ENCODE measurements around the gene RSRC1.
"Not testable (repeated sequence)": the region's sequence is repeated elsewhere in the genome, so short reads cannot be mapped to it uniquely, and the experiment has no call there.

The RSRC1 gene

GRCh38 chr3:158333736-158334135, 223.8 kb downstream of the RSRC1 start:
- no peak for DNase-seq

DNA sequence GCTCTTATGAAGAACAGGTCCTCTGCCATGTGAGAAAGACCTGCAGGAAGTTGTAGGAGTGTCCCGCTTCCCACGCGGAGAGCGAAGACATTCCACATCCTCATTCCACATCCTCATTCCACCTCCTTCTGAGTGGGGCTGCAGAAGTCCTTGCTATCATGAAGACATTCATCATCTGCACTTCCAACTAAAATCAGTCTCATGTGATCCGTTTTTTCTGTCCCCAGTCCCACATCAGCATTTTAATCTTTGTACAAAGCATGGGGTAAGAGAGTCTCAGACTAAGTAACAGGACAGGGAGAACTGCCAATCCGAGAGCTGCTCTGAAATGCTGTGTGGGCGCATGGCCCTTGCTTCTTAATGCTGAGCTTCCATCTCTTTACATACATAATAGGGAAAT, 227.2 kb downstream of the RSRC1 start:
- DNase-seq: no peak

DNA sequence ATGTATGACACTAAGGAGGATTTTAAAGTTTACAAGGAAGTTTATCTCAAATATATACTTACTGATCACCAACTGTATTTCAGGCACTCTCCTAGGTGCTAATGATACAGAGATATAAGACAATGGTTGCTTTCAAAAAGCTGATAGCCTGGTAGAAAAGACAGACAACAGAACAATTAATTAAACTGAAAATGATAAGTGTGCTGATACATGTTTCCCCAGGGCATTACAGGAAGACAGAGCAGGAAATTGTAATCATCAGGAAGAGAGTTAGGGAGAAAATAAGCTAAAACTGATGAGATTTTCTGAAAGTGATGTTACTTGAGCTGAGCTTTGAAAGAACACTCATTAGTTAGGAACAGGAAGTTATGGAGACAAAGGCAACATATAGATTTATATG, 229.7 kb downstream of the RSRC1 start:
- no peak for DNase-seq

GRCh38 chr3:158340951-158341350, 231.1 kb downstream of the RSRC1 start:
- DNase-seq: not testable (repeated sequence)

DNA sequence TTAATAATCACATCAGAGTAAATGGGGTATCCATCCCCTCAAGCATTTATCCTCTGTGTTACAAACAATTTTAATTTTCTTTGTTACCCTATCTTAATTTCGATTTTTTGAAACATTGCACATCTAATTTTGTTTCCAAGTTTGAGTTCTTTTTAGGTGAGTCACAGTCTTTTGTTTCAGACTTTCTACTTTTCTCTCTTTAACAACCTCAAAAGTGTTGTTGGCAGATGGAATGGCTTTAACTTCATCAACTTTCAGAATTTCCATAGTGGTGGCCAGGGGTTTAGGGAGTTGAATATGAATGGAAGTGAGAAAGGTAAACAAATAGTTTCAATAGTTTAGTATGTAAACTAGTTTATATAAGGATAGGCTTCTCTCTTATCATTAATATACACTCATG, 238.1 kb downstream of the RSRC1 start:
- DNase-seq: no peak

- DNase-seq: no peak
These were observed 241.1 kb downstream of the RSRC1 start for GRCh38 chr3:158350971-158351370.

GRCh38 chr3:158352551-158352950, 242.7 kb downstream of the RSRC1 start:
- DNase-seq: no peak

DNA sequence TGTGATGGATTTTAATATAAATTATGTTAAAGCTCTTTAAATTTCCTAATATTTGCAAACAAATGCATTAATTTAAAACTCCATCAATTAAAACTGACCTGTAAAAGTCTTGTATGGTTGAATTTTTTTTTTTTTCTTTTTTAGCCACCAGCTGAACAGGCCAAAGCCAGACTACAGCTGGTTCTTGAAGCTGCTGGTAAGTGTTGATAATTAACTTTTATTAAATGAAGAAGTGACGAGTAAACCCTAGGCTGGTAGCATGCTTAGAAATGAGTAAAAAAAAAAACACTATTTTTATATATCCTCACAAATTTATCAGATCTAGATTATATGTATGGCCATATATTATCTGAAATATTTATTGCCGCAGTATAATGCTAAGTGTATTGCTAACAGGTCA, 244.8 kb downstream of the RSRC1 start:
- DNase-seq: no peak

DNA sequence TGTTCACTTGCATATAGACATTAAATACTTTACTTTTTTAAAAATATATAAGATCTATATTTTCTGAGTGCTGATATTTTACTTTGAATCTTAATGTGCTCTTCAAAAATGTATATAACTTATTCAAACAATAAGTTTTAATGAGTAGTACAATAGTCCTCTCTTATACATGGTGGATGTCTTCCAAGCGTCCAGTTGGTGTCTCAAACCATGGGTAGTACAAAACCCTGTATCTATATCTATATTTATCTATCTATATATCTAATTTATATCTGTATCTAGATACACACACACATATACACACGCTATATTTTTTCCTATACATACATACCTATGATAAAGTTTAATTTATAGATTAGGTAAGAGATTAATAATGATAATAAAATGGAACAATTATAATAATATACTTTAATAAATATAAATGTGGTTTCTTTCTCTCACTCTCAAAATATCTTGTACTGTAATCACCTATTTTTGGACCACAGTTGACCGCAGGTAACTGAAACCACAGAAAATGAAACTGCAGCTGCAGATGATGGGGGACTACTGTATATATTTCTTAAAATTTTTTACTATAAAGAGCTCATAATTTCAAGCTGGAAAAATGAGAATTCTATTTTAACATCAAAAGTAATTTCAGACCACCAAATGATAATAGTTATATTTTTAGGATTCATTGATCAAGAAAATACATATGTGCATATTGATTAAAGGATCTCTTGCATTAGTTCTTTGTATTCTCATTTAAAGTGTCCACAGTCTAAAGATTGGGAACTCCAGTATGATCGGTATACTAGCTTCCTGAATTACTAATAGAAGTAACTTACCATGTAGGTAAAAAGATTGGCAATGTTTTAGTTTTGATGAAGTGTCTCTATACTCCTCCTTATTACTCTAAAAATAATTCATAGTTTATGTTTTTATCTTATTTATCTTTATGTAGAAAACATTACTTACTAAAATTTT, 246.0 kb downstream of the RSRC1 start:
- no peak for DNase-seq

DNA sequence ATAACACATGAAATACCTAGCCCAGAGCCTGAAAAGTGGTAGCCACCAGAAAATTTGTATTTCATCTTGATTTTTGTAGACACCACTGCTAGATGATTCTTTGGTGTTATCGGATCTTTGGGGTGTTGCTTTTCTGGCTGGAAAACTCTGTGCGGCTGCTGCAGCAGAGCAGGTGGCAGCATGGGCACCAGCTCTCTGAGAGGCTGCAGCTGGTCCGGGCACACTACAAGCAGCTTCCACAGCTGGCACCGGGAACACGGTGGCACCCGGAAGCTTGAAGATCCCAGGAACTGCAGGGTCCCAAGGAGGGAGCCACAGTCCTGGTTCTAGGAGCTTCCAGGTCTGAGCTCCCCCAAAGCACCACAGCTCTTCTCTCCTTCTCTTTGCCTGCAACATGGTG, 249.4 kb downstream of the RSRC1 start:
- no peak for DNase-seq

DNA sequence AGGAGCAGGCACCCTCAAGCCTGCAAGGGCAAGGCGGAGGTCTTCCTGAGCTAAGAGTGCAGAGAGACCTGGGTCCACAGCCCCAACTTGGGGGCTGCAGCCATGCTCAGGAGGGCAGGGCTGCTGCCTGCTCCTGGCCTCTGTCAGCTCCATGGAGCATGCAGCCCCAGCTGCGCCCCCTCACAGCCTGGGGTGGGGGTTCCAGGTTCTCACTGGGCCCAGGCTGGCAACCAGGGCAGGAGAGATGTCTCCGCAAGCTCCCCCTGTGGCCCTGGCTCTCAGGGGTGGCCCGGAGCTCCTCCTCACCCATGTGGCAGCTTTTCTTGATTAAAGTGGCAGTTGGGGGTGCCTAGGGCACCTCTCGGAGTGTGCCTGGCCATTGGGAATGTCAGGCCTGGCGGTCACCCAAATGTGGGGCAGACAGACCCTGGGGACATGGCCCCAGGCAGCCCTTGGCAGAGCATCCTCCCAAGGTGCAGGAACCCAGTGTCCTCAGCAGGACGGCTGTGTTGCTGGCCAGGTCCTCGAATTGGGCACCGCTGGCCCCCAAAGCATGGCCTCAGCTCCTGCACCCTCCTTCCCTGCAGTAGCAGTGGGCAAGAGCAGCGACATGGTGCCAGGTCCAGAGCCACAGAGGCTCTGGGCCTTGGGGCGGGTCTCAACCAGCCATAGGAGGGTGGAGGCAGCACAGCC, 251.0 kb downstream of the RSRC1 start:
- DNase-seq: no peak

GRCh38 chr3:158368271-158368670, 258.4 kb downstream of the RSRC1 start:
- DNase-seq: no peak

DNA sequence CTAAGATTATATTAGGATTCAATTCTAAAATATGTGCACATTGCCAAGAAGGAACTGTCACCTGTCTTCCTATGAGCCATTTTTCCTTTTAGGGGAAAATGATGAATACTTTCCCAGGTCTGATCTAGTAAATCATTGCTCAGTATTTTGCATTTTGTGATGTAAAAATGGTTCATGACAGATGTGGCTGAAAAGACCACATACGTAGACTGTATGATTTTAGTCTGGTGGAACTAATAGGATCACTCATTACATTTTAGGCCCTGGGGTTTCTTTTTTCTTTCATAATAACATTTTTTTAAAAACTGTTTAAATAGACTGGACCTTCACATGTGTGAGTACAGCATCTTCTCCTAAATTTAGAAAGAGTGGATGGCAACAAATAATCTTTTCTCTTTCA, 259.4 kb downstream of the RSRC1 start:
- DNase-seq: no peak

GRCh38 chr3:158379517-158379916, 269.6 kb downstream of the RSRC1 start:
- no peak for DNase-seq

- DNase-seq: no peak
These were observed 271.5 kb downstream of the RSRC1 start for GRCh38 chr3:158381262-158381868.

GRCh38 chr3:158382479-158382878, 272.6 kb downstream of the RSRC1 start:
- DNase-seq: no peak

DNA sequence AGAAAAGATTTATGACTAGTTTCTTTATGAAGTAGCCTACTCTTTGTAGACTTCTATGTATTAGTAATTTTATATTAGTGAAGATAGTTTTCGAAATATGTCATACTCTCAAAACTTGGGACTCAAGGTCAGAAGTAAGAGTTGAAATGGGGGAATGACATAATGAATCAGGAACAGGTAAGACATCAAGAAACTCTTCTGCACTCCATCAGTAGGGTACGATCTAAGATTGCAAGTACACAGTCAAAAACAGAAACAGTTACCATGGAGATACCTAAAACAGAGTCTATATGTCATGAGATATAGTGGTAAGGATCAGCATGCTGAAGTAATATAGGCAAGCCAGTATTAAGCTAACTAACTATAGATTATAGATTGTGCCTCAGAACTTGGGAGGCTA, 274.1 kb downstream of the RSRC1 start:
- no peak for DNase-seq

DNA sequence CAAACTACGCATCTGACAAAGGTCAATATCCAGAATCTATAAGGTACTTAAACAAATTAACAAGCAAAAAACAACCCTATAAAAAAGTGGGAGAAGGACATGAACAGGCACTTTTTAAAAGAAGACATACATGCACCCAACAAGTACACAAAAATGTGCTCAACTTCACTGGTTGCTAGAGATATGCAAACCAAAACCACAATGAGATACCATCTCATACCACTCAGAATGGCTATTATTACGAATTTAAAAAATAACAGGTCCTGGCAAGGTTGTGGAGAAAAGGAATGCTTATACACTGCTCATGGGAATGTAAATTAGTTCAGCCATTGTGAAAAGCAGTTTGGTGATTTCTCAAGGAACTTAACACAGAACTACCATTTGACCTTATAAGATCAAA, 285.5 kb downstream of the RSRC1 start:
- DNase-seq: no peak

DNA sequence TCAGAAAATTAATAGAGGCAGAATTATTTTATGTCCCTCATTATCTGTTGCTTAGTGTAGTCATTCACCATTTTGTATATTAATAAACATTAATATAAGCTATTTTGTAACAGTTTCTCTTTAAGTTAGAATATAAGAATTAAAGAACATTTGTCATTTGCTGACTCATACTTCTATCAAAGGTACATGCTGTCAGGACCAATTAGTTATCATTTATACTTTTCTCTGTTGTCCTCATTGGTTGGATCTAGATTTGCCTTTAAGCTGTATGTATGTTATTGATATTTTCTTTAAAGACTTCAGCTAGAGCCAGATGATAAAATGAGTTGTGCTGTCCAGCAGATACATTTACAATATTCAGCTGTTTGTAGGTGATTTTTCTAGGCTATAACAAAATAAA, 292.7 kb downstream of the RSRC1 start:
- no peak for DNase-seq

- DNase-seq: no peak
These were observed 293.1 kb downstream of the RSRC1 start for GRCh38 chr3:158403013-158403412.

DNA sequence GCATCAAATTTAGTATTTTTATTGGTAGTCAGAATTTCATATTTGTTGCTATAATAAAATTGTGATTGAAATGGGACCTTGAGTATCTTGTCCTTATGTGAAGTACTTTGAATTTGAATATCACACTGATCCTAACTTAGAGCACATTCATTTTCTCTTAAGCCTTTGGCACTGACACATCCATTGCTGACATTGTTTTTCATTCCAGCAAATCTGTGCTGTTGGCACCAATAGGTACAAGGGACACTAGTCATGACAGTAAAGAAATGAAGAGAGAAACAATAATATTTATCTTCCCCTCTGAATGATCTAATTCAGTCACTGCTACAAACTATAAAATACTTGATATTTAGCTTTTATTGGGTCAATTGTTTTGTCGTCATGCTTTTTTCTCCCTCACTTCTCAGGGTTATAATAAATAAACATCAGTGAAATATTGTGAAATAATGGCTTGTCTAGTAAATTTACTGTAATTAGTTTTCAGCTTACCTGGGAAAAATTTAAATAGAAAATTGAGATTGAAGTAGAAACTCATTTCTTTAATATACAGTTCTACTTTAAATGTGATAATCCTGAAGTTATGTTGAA, 294.3 kb downstream of the RSRC1 start:
- no peak for DNase-seq

DNA sequence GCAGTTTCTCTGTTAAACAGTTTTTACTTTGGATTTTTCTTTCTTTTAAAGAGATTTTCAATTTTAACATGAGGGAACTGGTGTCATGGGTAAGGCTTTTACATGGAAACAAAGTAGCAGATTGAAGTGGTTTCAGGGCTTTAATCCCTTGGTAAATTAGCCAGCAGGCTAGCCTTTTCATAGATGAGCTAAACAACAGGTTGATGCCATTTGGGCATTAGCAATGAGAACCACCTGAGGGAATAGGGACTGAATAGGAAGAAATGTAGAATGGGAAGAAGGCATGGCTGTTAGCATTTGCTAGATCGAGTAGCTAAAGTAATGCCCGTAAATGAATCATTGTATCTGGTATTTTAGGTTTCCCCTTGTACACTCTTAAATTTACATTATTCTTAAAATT, 295.6 kb downstream of the RSRC1 start:
- DNase-seq: no peak

- no peak for DNase-seq
These were observed 298.1 kb downstream of the RSRC1 start for GRCh38 chr3:158407844-158408517.
